Measurements from ENCODE around the gene ANXA2R.

DNA sequence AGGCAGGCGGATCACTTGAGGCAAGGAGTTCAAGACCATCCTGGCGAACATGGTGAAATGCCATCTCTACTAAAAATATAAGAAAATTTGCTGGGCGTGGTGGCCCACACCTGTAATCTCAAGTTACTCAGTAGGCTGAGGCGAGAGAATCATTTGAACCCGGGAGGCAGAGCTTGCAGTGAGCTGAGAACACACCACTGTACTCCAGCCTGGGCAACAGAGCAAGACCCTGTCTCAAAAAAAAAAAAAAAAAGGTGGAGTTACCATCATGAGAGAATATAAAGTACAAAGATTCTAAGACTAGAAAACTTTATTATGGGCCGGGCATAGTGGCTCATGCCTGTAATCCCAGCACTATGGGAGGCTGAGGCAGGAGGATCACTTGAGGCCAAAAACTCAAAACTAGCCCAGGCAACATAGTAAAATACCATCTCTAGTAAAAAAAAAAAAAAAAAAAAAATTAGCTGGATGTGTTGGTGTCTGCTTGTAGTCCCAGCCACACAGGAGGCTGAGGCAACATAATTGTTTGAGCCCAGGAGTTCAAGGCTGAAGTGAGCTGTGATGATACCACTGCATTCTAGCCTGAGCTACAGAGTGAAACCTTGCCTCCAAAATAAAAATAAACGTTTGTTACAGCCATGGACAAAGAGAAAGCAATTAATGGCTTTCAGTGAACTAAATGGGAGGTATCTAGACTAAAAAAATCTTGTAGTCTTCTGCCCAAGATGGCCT is 12.9 kb downstream of the ANXA2R start:
- TF ChIP-seq, protein P1, sequence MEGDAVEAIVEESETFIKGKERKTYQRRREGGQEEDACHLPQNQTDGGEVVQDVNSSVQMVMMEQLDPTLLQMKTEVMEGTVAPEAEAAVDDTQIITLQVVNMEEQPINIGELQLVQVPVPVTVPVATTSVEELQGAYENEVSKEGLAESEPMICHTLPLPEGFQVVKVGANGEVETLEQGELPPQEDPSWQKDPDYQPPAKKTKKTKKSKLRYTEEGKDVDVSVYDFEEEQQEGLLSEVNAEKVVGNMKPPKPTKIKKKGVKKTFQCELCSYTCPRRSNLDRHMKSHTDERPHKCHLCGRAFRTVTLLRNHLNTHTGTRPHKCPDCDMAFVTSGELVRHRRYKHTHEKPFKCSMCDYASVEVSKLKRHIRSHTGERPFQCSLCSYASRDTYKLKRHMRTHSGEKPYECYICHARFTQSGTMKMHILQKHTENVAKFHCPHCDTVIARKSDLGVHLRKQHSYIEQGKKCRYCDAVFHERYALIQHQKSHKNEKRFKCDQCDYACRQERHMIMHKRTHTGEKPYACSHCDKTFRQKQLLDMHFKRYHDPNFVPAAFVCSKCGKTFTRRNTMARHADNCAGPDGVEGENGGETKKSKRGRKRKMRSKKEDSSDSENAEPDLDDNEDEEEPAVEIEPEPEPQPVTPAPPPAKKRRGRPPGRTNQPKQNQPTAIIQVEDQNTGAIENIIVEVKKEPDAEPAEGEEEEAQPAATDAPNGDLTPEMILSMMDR (IDR thresholded peaks at IDR 0.05; ENCODE audit: low read depth, low read length, missing input control) = no peak
- TF ChIP-seq SP1 (IDR thresholded peaks at IDR 0.05) = no peak
- TF ChIP-seq, protein P2, sequence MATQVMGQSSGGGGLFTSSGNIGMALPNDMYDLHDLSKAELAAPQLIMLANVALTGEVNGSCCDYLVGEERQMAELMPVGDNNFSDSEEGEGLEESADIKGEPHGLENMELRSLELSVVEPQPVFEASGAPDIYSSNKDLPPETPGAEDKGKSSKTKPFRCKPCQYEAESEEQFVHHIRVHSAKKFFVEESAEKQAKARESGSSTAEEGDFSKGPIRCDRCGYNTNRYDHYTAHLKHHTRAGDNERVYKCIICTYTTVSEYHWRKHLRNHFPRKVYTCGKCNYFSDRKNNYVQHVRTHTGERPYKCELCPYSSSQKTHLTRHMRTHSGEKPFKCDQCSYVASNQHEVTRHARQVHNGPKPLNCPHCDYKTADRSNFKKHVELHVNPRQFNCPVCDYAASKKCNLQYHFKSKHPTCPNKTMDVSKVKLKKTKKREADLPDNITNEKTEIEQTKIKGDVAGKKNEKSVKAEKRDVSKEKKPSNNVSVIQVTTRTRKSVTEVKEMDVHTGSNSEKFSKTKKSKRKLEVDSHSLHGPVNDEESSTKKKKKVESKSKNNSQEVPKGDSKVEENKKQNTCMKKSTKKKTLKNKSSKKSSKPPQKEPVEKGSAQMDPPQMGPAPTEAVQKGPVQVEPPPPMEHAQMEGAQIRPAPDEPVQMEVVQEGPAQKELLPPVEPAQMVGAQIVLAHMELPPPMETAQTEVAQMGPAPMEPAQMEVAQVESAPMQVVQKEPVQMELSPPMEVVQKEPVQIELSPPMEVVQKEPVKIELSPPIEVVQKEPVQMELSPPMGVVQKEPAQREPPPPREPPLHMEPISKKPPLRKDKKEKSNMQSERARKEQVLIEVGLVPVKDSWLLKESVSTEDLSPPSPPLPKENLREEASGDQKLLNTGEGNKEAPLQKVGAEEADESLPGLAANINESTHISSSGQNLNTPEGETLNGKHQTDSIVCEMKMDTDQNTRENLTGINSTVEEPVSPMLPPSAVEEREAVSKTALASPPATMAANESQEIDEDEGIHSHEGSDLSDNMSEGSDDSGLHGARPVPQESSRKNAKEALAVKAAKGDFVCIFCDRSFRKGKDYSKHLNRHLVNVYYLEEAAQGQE (IDR thresholded peaks at IDR 0.05) = no peak
- TF ChIP-seq ZBTB33 (IDR thresholded peaks at IDR 0.05) = no peak
- TF ChIP-seq RXRA (IDR thresholded peaks at IDR 0.05) = no peak
- TF ChIP-seq TAF1 (conservative IDR thresholded peaks at IDR 0.05) = no peak
- no peak for TF ChIP-seq YY1 (IDR thresholded peaks at IDR 0.05)
- TF ChIP-seq MAX (IDR thresholded peaks at IDR 0.05) = no peak
- no peak for TF ChIP-seq GABPA (IDR thresholded peaks at IDR 0.05 in 1 of 2, conservative IDR thresholded peaks at IDR 0.05 in 1 of 2)

All from liver (tissue), 3 donors.